Measurements from ENCODE around the gene C2CD2.

C2CD2 gene

DNA sequence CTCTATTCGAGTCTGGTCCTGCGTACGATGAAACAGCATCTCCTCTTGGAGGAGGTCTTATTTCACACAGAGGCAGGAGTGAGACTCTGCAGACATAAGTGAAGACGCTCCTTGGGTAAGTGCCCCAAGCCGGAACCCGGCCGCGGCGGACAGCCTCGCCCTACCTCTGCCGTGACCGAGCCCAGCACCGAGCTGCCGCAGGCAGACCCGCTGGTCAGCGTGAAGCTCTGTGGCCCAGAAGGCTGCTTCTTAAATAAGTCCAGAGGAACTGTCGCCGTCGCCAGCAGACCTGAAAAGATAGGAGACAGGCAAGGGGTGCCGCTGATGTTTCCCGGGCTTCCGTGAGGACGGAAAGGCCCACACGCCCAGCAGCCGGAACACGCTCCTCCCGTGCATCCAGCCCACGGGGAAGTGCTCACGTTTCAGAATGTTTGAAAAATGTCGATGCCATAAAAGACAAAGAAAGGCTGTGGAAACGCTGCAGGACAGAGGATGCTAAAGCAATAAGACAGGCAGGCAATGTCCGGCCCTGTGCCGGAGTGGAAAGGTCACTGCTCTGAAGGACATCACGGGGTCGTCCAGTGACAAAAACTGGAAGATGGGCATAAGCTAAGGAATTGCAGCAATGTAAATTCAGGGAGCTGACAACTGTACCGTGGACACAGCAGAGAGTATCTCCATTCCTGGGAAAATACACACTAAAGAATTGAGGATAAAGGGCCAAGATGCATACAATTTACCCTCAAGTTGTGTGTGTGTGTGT is 46.1 kb downstream of the C2CD2 start:
- DNase-seq (ENCODE audit: low spot score) = no peak

DNA sequence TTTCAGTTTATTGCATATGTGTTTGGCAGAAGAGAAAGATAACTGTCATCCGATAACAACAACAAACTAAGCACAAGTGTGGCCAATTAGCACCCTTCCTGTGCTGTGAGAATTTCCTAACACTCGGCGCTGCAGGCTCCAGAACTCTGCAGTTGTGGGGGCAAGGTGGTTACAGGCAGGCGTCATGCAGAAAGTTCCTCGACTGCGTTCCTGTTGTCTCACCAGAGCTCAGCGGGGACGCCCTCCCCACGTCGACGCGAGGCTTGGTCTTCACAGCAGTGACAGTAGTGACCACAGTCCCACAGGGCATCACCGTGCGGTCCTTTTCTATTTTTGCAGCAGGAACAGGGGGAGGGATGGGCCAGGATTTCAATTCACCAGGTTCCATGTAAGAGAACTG is 47.0 kb downstream of the C2CD2 start:
- DNase-seq (ENCODE audit: low spot score) = no peak

DNA sequence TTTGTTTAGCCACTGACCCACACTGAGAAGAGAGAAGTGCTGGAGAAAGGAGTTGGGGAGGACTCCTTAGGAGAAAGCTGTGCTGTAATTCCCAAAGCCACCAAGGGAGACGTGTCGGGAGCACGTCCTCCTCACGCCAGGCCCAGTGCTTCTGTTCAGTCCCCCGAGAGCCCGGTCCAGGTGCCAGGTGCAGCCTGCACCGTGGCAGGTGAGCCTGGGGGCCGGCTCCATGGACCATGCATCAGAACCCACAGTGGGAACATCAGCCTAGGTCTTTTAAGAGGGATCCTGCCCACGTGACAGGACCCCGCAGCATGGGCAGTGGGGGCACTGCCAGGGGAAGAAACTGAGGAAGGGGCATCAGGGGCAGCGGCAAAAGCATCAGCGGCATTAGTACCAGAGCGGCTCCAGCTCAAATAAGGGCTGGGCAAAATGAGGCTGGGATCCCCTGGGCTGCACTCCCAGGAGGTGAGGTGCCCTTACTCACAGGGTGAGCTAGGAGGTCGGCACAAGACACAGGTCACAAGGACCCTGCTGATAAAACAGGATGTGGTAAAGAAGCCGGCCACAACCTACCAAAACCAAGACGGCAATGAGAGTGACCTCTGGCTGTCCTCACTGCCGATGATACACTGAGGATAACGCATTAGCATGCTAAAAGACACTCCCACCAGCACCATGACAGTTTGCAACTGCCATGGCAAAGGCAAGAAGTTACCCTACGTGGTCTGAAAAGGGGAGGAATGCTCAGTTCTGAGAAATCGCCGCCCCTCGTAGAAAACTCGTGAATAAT is 50.1 kb downstream of the C2CD2 start:
- no peak for DNase-seq (ENCODE audit: low spot score)

DNA sequence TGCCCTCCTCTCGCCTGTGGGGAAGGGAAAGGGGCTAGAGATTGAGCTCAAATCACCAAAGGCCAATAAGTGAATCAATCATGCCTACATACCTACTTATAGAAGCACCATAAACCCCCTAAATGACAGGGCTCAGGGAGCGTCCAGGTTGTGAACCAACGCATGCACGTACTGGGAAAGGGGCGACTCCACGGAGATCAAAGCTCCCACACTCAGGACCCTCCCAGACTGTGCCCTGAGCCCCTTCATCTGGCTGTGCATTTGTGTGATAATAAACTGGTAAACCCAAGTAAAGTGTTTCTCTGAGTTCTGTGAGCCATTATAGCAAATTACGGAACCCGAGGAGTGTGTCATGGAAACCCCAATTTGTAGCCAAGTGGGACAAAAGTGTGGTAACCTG is 50.9 kb downstream of the C2CD2 start:
- no peak for DNase-seq (ENCODE audit: low spot score)

DNA sequence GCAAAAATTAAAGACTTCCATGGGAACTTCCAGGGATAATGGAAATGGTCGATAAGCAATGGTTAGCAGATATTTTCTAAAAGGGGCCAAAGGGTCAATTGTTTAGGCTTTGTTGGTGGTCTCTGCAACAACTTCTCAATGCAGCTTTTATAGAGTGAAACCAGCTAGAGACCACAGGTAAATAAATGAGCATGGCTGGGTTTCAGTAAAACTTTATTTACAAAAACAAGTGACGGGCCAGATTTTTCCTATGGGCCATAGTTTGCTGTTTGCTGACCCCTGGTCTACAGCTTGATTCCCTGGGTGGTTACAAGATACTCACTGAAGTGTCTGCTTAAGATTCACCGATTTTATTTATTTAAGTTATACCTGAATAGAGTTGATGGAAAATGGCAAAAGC is 52.0 kb downstream of the C2CD2 start:
- DNase-seq (ENCODE audit: low spot score) = no peak

DNA sequence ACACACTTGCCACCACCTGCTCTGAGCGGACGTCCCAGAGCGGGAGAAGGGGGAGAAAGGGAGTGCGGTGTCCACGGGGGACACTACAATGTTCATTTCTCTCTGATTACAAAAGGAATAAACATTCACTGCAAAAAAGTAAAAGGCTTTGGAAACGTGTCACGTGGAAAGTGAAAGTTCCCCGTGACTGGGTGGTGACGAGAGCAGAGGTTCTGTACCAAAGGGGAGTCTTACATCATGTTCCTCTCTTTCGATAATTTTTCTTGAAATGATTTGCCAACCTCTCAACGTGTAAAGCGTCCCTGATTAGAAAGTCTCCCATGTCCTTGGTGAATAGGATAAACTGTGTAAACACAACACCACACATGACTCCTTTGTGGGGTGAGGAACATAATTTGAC is 52.7 kb downstream of the C2CD2 start:
- no peak for DNase-seq (ENCODE audit: low spot score)

DNA sequence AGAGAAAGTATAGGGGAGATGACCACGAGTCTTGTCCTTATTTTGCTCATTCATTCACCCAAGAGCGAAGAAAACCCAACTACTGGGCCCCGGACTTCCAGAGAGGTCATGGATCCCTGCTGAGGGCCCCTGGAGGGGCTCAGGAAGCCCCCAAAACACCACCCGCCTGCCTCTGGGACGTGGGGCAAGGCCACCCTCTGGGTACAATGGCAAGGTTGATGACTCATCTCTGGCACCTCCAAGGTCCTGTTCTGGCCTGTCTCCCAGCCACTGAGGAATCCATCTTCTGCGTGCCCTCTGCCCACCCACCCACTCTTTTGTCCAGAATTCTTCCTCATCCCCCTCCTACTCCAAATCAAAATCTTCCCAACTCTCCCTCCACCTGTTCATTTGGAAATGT is 53.4 kb downstream of the C2CD2 start:
- no peak for DNase-seq (ENCODE audit: low spot score)

DNA sequence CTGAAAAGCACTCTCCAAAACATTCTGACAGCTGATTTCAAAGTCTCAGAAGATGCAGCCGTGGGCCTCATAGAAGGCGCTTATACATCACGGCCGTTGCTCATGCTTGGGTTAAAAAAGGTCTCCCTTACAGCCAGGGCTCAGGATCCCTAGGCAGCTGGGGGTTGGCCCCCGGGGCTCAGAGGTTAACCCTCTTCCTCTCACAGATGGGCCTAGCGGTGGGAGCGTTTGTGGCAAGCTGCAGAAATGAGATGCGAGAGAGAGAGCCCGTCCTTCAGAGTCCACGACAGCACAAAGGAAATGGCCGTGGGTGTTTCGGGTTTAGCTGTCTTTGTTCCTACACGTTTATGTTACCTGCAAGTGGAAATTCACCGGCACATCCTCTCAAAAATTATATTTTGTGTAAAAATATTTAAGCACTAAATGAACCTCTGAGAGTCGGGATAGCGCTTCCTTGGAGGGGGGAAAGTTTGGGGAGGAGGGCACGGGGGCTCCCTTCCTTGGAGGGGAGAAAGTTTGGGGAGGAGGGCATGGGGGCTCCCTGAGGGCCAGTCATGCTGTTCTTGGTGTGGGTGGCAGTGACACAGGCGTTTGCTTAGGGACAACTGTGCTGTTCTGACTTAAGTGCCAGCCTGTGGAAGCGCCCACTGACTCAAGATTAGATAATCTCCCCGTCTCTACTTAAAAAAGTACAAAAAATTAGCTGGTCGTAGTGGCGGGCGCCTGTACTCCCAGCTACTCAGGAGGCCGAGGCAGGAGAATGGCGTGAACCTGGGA is 54.2 kb downstream of the C2CD2 start:
- no peak for DNase-seq (ENCODE audit: low spot score)

DNA sequence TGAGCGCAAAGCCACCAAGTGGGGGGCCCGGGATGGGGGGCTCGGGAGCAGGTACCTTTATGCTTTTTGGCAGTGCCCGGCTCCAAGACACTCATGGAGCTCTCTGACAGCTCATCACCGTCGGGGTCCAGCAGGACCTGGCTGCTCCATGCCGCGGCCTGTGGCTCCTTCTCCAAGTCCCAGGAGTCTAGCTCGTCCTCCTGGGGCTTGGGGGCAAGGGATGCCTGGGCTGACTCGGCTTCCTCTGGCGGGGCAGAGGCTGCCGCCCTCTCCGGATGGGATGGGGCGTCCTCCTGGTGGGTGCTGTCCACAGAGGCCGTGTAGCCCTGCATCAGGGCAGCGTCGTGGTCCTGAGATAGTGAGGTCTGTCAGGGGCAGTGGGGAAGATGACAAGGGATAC is 54.8 kb downstream of the C2CD2 start:
- DNase-seq (ENCODE audit: low spot score) = no peak

DNA sequence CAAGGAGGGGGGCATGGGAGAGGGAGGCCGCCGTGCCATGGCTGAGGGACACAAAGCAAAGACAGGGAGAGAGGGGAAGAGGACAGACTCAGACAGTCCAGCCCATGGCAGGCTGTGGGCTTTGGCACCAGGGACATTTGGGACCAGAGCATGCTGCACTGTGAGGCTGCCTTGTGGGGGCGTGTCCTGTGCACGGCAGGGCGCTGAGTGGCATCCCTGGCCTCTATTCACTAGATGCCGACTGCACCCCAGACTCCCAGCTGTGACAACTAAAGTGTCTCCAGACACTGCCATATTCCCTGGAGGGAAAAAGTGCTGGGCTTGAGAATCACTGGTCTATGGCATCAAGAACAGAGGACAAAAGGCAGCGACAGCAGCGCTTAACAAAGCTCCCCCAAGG is 56.1 kb downstream of the C2CD2 start:
- DNase-seq (ENCODE audit: low spot score) = no peak

DNA sequence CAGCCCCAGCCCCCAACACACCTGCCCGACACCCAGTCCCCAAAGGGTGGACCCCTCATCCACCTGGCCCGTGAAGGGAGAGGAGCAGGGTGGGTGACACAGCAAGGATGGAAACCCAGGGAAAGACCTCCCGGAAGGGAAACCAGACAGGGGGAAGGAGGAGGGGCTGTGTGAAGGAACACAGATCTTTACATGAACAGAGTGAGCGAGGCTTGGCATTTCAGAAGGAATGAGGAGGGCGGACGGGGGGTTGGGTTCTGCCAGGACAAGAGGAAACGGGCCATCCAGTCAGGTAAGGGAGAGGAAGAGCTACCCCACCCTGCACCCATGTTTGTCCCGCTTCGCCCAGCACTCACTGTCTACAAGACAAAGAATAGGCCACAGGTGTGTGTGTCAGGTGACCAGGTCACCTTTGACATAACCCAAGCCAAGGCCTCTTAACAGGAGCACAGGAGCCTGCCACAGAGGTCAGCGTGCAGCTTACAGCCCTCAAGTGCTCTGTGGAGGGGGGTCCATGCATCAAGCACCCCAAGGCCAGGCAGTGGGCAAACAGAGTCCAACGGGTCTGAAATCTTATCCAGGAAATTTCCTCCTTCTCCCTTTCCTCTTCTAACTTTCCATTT is 56.7 kb downstream of the C2CD2 start:
- DNase-seq (ENCODE audit: low spot score) = no peak

DNA sequence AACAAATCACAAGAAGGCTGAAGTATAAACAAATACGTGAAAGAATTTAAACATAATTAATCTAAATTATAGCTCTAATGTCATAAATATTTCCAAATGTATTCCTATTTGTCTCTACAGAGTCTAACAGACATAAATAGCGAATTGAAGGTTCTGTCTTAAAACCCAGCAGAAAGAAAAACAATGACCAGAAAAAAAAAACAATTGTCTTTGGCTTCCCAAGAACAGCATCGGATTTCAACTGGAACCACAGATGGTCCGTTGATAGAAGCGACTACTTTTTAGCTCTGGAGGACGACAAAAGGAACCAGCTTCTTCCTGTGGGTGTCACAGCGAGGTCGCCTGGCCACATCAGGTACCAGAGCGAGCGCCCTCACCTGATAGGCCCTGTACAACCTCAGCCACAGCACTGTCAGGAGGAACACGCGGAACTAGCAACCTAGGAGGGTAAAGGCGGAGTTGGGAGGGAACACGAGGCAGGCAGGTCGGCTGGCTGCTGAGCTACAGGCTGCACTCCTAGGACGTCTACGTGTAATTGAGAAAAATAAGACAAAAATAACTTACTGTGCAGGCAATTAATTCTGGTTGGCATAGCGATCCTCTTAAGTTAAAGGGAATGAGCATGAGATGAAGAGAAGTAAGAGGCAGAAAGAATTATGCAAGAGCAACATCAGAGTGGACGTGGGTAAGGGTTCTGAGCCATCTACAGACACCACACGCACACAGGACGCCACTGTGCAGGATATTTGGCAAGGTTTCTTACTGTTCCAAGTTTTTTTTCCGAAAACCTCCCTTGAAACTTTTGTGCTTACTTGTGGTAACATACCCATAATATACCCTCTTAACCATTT is 58.0 kb downstream of the C2CD2 start:
- no peak for DNase-seq (ENCODE audit: low spot score)

DNA sequence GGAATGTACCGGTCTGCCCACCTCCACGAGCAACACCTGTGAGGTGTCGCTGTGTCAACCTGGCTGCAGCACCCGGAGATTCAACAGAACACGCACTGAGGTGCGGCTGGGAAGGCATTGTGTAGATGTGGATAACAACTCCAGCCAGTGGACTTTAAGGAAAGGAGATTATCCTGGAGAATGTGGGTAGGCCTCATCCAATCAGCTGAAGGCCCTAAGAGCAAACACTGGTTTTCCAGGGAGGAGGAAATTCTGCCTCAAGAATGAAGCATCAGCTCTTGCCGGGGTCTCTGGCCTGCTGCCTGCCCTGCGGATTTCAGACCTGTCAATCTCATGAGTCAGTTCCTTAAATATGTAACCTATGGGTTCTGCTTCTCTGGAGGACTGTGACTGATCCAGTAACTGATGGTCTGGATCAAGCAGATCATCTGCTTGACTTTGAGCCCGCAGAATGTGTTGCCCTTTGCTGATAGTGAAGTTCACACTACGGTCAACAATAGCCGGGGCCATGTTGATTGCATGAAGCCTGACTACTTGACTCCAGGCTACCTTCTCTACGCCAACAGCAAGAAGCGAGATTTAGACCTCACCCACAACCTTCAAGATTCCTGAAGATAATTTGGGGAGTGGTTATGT is 58.8 kb downstream of the C2CD2 start:
- no peak for DNase-seq (ENCODE audit: low spot score)

DNA sequence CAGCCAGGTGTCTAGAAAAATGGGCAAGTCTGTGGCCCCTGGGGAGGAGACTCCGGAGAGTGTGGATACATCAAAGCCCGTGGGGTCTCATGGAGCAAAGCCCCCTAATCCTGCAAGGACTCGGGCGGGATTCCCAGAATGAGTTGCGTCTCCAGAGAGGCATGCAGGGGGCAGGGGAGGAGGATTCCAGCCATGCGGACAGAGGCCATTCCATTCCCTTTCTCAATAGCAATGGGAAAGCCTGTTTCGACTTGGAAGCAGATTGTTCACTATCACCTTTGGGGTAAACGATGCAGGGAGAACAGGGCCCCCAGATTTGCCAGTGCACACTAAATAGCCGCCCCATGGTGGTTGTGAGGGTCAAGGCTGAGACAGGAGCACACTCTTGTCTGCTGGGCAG is 59.3 kb downstream of the C2CD2 start:
- DNase-seq (ENCODE audit: low spot score) = no peak

DNA sequence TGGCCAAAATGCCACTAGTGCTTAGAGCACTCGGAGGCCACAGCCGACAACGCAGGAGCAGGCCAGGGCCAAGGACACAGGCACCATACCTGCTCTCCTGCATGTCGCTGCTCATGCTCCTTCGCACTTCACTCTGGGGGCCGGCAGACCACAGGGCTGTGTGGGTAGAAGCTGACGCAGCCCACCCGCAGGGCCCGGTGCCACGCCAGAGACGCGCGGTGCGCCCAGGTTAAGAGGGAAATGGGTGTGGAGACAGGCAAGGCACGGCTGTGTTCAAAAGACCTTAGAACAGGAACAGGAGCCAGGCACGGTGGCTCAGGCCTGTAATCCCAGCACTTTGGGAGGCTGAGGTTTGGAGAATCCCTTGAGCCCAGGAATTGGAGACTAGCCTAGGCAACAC is 61.1 kb downstream of the C2CD2 start:
- DNase-seq (ENCODE audit: low spot score) = no peak

DNA sequence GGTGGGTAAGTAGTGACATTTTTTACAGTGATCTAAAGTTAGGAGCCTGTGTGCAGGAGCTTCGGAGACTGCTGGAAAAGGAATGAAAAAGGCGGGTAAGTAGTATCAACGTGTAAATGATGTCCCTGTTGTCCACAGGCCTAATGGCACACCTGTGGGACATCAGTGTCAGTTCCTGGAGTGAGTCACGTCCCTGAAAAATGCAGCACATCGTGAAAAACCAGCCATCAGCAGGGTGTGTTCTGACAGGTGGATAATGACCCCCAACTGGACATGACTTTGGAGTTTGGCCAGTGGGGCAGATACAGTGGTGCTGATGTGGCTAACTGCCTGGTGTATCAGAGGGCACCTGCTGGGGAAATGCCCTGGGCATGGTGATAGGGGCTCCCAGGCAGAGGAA is 62.7 kb downstream of the C2CD2 start:
- DNase-seq (ENCODE audit: low spot score) = no peak

DNA sequence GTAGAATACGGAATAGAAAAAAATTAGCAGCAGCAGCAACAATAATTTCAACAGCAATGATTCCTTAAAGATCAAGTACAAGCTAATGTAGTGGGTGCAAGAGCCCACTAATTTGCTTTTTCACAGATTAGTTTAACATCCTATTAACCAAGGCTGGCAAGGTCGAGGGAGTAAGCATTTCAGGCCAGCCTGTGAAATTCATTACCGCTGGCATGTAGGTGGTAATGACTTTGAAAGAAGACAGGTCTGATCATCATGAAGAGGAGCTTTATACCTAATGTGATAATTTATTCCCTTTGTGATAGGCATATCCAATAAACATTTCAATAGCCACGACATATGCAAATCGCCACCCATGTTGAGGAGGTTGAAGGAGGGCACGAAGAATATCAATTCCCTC is 63.5 kb downstream of the C2CD2 start:
- no peak for DNase-seq (ENCODE audit: low spot score)

DNA sequence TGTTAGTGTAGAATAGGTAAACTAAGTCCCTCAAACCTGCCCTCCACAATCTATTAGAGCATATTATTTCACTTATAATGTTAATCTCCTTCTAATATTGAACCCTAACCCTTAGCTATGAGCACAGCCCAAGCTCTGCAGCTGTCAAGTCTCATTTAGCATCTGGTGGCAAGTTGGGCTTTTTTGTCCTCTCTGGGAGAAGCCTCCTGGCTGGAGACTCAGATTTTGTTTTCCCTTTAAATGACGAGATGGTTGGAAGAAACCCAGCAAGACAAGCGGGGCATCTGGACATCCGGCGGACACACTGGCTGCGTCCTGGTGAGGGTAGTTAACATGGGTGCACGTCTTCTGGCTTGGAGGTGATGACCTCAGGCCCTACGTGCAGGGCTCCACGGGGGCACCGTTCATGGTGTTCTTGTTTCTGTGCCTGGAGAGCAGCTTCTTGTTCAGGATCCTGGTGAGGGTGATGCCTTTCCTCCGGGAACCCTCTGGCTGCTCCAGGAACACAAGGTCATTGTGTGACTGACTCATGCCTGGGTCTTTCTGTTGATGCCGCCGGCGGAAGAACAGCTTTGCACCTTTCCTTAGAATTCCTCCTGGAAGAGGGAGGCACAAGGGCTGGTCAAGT is 65.0 kb downstream of the C2CD2 start:
- no peak for DNase-seq (ENCODE audit: low spot score)

DNA sequence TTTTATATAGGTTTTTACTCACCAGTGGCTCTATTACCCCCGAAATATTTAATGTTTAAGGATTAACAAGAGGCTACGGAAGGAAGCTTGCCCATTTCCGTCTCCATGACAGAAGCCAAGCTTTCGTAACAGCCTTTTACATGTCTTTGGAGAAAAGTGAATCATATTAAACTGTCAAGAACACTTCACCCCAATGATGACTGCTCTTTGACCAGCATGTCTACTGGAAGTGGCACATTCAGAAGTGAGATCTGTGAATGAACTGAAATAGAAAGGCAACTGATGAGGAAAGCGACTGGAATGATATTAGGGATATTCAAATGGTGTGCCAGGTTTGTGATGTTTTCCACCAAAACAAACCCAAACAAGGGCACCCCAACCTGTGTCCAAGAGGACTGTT is 66.2 kb downstream of the C2CD2 start:
- no peak for DNase-seq (ENCODE audit: low spot score)

DNA sequence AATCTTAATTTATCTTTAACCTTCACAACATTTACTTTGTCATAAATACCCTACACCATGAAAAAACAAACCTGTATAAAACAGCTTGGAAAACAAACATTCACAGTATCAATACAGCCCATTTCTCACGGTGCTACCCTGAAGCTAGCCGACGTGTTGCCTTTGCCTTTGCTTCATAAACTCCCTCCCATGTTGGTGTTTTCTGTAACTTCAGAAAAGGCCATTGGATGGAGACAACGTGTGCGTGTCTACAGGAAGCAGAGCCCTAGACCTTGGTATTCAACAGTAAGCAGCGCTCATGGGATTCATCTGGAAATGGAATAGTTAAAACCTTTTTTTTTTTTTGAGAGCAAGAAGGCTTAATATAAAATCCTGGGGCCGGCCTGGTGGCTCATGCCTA is 67.5 kb downstream of the C2CD2 start:
- DNase-seq (ENCODE audit: low spot score) = no peak
